Esophagus muscularis mucosa (tissue), 3 donors: ENCODE measurements around the gene ZBP1.
A peak's percentile ranks its signal among the peaks of the same experiment; 100 is the strongest.

Experiments used
- CTCF ChIP-seq, 3 experiments: fragments of 200-600 bp in 2 of 3; fragments of 450-650 bp in 1 of 3; sonication (generic) in 2 of 3; IDR thresholded peaks; one replicate each; pipeline ENCODE4 v1.5.1; 2017 to 2019; ENCODE audit warnings: antibody characterized with exemption in 3 of 3, mild to moderate bottlenecking in 2 of 3, moderate library complexity in 1 of 3
- EP300 ChIP-seq: sonication (generic); formaldehyde crosslinking; IDR thresholded peaks from one replicate; pipeline ENCODE4 v1.6.1; 2017; ENCODE audit warnings: antibody characterized with exemption

- peak; percentile 88 to 97 (median 93) for TF ChIP-seq CTCF (IDR thresholded peaks at IDR 0.05)
- TF ChIP-seq EP300 = no peak
Measured at GRCh38 chr20:57596998-57597939, 23.0 kb downstream of the ZBP1 start.
